Stimulated activated naive CD8-positive, alpha-beta T cell treated with anti-CD3 and anti-CD28 coated beads, Interleukin-15, amount 100 ng/mL, for 72 hours (primary cell): Measurements from ENCODE around the gene ZNF534.
"Not testable (repeated sequence)": the region's sequence is repeated elsewhere in the genome, so short reads cannot be mapped to it uniquely, and the experiment has no call there.

Experiments used
- ATAC-seq: fragments of 150-1000 bp; cut with Tn5 transposase; 2 replicates; pipeline ENCODE4 v1.10.0; 2021; ENCODE audit warnings: mild to moderate bottlenecking, moderate library complexity
- DNase-seq, 2 donors: peaks; one replicate each; pipeline ENCODE4 v3.0.0; 2021 to 2022
- H3K27ac Mint-ChIP-seq, 2 donors: one replicate each; pipeline ENCODE4 v1.8.0; 2022; ENCODE audit warnings: mild to moderate bottlenecking in 2 of 2, mixed read lengths in 2 of 2, moderate library complexity in 2 of 2
- H3K27me3 Mint-ChIP-seq: one replicate; pipeline ENCODE4 v1.8.0; 2022; ENCODE audit warnings: mixed read lengths
- H3K4me1 Mint-ChIP-seq: one replicate; pipeline ENCODE4 v1.8.0; 2022; ENCODE audit warnings: mild to moderate bottlenecking, mixed read lengths
- H3K4me3 Mint-ChIP-seq, 2 donors: one replicate each; pipeline ENCODE4 v1.8.0; 2022; ENCODE audit warnings: mild to moderate bottlenecking in 2 of 2, mixed read lengths in 2 of 2, moderate library complexity in 1 of 2
- H3K9me3 Mint-ChIP-seq, 2 donors: one replicate each; pipeline ENCODE4 v1.8.0; 2022; ENCODE audit warnings: mixed read lengths in 2 of 2

Gene ZNF534

DNA sequence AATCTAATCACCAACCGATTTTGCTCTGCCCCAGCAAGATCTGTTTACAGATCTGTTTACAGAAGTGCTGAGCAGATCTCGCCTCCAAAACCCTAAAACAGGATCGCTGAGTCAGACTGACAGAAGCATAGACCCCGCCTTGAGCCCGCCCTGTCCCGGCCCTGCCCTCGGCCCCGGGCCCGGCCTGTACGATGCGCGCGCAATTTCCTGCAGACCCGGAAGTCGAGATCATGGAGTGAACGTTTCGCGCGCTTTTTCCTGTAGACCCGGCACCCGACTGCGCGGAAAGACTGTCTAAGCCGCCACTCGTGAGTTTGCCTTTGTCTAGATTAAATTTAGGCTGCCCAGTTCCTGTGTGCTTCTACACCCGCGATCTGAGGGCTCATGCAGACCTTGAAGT lies at the start of gene ZNF534:
Gene ZNF534, plus strand, starts transcription at position 212 of the 400 bp plus-strand sequence. CDS start 2,327 bp downstream, outside the sequence.
- ATAC-seq (no peak), DNase-seq (no peak)
- Mint-ChIP-seq H3K9me3 (peaks cover 33 to 56% of the 10 kb centered on the region in 2 donors), H3K27me3 (no peaks in the 10 kb centered on the region), H3K4me3 (no peak within 1 kb of the TSS), H3K27ac (no peak within 1 kb of the TSS), H3K4me1 (no peaks in the 10 kb centered on the region)

DNA sequence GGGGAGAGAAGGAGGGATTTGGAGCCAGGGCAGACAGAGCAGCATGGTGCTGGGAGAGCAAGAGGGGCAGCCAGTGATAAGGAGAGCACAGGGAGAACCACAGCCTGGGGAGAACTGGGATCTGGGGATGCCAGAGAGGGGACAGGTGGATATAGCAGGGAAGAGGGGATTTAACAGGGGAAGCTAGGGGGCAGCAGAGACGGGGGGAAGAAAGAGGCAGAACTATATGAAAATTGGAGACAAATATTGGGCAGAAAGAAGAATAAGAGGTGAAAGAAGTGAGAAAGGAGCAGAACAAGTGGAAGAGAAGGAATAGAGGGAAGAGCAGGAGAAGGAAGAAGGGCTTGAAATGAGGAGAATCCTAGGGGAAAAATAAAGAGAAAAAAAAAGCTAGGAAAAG lies 37.8 kb upstream of the ZNF534 start:
- DNase-seq (no peak), ATAC-seq (no peak)
- Mint-ChIP-seq H3K27ac (no peak overlapping the region), H3K9me3 (peaks cover 45 to 58% of the 10 kb centered on the region in 2 donors), H3K4me1 (no peaks in the 10 kb centered on the region), H3K27me3 (no peaks in the 10 kb centered on the region), H3K4me3 (no peak overlapping the region)

DNA sequence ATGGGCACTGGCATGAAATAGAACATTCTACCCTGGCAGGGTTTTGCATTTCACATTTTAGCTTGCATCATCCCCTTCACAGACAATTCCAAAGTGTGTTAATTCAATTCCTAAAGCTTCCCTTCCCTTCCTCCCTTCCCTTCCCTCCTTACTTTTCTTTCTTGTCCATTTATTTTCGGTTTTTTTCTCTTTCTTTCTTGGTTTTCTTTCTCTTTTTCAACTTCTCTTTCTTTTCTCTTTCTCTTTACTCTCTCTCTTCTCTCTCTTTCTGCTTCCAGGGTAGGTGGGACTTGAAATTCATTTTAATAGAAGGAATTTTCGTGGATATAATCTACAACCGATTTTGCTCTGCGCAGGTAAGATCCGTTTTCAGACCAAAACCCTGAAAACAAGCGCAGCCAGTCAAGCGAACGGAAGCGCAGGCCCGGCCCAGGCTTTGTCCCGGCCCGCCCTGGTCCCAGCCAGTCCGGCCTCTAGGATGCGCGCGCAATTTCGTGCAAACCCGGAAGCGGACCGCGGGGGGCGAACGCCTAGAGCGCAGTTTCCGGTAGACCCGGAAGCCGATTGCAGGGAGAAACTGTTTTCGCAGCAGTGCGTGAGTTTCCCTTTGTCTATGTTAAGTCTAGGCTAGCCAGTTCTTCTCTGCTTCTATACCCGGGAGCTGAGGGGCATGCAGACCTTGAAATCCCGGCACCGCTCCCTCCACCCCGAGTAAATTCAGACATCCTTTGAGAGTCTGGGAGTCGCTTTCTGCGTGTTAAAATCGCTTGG lies 31.5 kb upstream of the ZNF534 start, which contains the start of gene ZNF528:
Gene ZNF528, plus strand, starts transcription at position 540 of the 771 bp plus-strand sequence. CDS start 4,165 bp downstream, outside the sequence.
- Mint-ChIP-seq H3K4me3 (peak within 1 kb of the TSS; percentile 87 to 96), H3K4me1 (peaks cover 21% of the 10 kb centered on the region), H3K27ac (peak within 1 kb of the TSS; percentile 95 to 99), H3K27me3 (no peaks in the 10 kb centered on the region), H3K9me3 (peaks cover 53 to 66% of the 10 kb centered on the region in 2 donors)
- ATAC-seq: peak; percentile 100
- peak; percentile 90 to 96 for DNase-seq

DNA sequence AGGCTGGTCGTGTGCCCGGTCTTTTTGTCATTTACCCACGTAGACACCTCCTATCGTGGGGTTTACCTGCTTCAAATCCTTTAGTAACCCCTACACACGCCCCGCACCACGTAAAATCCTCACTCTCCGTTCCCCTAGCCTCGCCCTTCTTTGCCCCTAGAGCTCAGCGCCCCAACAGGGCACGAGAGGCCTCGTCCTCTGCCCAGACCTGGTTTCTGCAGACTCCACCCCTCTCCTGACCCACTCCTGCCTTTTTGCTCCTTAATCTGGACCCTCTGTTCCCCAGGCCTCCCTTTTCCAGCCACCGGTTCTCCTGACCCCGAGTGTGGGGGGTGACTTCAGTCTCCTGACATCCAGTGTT lies 30.9 kb upstream of the ZNF534 start:
- ATAC-seq: peak; percentile 52
- peak overlapping the region; percentile 87 to 95 for H3K27ac Mint-ChIP-seq
- peak overlapping the region; percentile 87 to 96 for H3K4me3 Mint-ChIP-seq
- H3K4me1 Mint-ChIP-seq: peaks cover 21% of the 10 kb centered on the region
- peaks cover 51 to 63% of the 10 kb centered on the region in 2 donors for H3K9me3 Mint-ChIP-seq
- no peaks in the 10 kb centered on the region for H3K27me3 Mint-ChIP-seq
- no peak for DNase-seq

DNA sequence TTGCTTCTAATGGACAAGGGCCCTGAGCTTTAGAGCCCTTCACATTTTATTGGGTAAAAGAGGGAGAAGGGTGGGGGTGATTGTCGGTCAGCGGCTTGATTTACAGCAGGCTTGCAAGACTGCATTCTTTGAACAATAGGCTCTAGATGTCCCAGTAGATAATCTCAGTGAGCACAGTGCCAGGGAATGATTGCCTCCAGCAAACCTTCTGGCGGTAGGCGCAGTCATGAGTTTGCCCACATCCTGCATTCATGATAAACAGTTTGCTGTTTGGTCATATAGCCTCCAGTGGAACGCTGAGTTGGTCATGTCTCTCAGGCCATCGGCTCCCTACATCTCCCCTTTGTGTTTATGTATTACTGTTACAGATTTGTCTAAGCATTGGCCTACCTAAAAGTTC lies 18.7 kb upstream of the ZNF534 start:
- Mint-ChIP-seq H3K27ac (no peak overlapping the region), H3K4me1 (no peaks in the 10 kb centered on the region), H3K4me3 (no peak overlapping the region), H3K27me3 (no peaks in the 10 kb centered on the region), H3K9me3 (peaks cover 29 to 68% of the 10 kb centered on the region in 2 donors)
- no peak for ATAC-seq
- no peak for DNase-seq

DNA sequence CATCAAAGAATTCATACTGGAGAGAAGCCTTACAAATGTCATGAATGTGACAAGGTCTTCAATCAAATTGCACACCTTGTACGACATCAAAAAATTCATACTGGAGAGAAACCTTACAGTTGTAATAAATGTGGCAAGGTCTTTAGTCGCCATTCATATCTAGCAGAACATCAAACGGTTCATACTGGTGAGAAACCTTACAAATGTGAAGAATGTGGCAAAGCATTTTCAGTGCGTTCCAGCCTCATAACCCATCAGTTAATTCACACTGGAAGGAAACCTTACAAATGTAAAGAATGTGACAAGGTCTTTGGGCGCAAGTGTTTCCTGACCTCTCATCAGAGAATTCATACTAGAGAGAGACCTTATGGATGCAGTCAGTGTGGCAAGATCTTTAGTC lies 13.2 kb upstream of the ZNF534 start:
- DNase-seq: no peak
- H3K27ac Mint-ChIP-seq: no peak overlapping the region
- no peak overlapping the region for H3K4me3 Mint-ChIP-seq
- no peak for ATAC-seq
- peaks cover 34 to 64% of the 10 kb centered on the region in 2 donors for H3K9me3 Mint-ChIP-seq
- no peaks in the 10 kb centered on the region for H3K27me3 Mint-ChIP-seq
- no peaks in the 10 kb centered on the region for H3K4me1 Mint-ChIP-seq

DNA sequence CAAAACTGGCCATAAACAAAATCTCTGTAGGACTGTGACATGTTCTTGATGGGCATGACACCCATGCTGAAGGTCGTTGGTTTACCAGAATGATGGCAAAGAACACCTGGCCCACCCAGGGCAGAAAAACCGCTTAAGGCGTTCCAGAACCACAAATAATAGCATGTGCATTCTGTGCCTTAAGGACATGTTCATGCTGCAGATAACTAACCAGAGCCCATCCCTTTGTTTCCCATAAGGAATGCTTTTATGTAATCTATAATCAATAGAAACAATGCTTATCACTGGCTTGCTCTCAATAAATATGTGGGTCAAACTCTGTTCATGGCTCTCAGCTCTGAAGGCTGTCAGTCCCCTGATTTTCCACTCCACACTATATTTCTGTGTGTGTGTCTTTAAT lies 13.2 kb downstream of the ZNF534 start:
- DNase-seq (no peak), ATAC-seq (no peak)
- H3K9me3 Mint-ChIP-seq: peaks cover 45 to 57% of the 10 kb centered on the region in 2 donors
- no peak overlapping the region for H3K27ac Mint-ChIP-seq
- H3K4me3 Mint-ChIP-seq: no peak overlapping the region
- no peaks in the 10 kb centered on the region for H3K4me1 Mint-ChIP-seq
- H3K27me3 Mint-ChIP-seq: no peaks in the 10 kb centered on the region

DNA sequence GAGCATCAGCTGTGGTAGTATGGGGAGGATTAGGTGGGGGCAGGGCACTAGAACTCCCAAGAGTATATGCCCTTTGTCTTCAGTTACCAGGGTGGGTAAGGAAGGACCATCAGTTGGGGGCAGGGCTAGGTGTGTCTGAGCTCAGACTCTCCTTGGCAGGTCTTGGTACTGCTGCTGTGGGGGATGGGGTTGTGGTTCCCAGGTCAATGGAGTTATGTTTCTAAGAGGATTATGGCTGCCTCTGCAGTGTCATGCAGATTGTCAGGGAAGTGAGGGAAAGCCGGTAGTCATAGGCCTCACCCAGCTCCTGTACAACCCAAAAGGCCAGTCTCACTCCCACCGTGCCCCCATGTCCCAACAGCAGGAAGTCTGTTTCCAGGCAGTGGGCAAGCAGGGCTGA lies 15.6 kb downstream of the ZNF534 start:
- H3K9me3 Mint-ChIP-seq: peaks cover 45 to 55% of the 10 kb centered on the region in 2 donors
- H3K4me3 Mint-ChIP-seq: no peak overlapping the region
- no peak overlapping the region for H3K27ac Mint-ChIP-seq
- ATAC-seq (no peak), DNase-seq (no peak)
- H3K27me3 Mint-ChIP-seq: no peaks in the 10 kb centered on the region
- H3K4me1 Mint-ChIP-seq: no peaks in the 10 kb centered on the region

DNA sequence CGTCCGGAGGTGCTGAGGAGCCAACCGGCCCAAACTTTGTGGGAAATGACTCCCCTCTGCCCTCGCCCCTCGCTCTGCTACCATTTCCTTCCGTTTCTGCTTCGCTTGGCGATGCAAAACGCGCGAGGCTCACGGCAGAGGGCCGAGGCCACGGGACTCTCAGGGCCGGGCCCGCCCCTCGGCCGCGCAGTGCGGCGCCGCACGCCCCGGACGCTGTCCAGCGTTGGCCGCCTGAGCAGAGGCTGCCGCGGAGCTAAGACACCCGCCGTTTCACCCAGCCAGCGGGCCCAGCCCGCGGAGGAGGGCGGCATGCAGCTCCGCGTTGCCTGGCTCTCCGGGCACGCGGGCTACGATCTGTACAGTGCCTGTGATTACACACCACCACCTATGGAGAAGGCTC lies 22.3 kb downstream of the ZNF534 start:
- Mint-ChIP-seq H3K4me3 (no peak overlapping the region), H3K9me3 (peaks cover 56 to 82% of the 10 kb centered on the region in 2 donors), H3K27me3 (no peaks in the 10 kb centered on the region), H3K27ac (no peak overlapping the region), H3K4me1 (peaks cover 14% of the 10 kb centered on the region)
- ATAC-seq (no peak), DNase-seq (no peak)

DNA sequence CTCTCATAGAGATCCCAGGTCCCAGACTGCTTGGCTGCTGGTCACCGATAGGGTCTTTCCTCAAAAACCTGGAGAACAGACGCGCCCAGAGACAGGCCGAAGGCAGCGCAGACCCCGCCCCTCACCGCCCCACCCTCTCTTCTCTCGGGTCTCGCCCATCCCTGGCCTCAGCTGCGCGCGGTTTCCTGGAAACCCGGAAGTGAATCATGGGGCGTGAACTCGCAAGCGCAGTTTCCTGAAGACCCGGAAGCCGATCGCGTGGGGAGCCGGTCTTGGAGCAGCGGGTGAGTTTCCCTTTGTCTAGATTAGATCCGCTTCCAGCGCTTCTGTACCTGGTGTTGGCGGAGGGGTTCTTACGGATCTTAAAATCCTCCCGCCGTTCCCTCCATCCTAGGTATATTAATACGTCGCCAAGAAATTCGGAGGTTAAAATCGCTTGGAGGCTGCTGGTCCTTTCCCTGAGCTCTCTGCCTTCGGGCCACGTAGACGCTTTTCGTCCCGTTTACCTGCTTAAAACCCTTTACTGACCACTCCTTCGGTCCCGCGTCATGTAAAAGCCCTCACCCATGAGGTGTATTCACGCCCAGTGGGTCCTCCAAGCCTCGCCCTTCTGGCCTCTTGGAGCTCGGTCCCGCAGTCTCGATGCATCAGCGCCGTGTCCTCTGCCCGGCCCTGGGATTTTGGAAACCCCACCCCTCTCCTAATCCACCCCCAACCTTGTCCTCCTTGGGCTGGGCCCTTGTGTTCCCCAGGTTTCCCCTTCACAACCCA lies 24.6 kb downstream of the ZNF534 start, which contains the start of gene ZNF578:
Gene ZNF578, plus strand, starts transcription at position 230 of the 771 bp plus-strand sequence. CDS start 48,293 bp downstream, outside the sequence.
- ATAC-seq (peak; percentile 96), DNase-seq (peak; percentile 48 to 82)
- peak within 1 kb of the TSS; percentile 86 to 90 for H3K4me3 Mint-ChIP-seq
- peaks cover 60 to 89% of the 10 kb centered on the region in 2 donors for H3K9me3 Mint-ChIP-seq
- peaks cover 14% of the 10 kb centered on the region for H3K4me1 Mint-ChIP-seq
- peak within 1 kb of the TSS; percentile 48 to 81 for H3K27ac Mint-ChIP-seq
- no peaks in the 10 kb centered on the region for H3K27me3 Mint-ChIP-seq

DNA sequence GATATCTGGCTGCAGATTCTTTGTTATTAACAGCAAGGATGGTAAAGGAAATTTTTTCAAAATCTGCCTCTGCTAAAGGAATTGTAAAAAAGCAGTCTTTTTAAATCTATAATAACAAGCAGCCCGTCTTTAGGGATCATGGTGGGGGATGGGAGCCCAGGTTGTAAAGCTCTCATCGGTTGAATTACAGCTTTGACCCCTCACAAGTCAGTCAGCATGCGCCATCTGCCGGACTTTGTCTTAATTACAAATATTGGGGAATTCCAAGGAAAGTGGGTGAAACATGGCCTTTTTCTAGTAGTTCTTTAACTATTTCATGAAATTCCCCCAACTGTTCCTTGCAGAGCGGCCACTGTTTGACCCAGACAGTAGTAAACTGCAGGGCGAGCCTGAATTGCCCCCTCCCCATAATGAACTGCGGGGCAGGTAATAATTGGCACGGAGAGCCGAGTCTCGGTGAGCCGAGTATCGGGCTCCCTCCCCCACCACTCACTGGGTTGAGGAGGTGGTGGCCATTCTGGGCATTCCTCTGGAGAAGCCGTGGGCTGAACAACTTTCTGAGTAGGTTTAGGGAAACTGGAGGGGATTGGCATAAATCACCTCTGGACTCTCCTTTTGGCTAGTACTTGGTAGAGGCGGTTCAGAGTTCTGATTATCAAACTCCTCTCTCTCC lies 36.0 kb downstream of the ZNF534 start:
- no peak for DNase-seq
- no peaks in the 10 kb centered on the region for H3K4me1 Mint-ChIP-seq
- no peak overlapping the region for H3K27ac Mint-ChIP-seq
- H3K4me3 Mint-ChIP-seq: no peak overlapping the region
- no peak for ATAC-seq
- H3K9me3 Mint-ChIP-seq: peaks cover 38% of the 10 kb centered on the region in 2 donors
- H3K27me3 Mint-ChIP-seq: no peaks in the 10 kb centered on the region

DNA sequence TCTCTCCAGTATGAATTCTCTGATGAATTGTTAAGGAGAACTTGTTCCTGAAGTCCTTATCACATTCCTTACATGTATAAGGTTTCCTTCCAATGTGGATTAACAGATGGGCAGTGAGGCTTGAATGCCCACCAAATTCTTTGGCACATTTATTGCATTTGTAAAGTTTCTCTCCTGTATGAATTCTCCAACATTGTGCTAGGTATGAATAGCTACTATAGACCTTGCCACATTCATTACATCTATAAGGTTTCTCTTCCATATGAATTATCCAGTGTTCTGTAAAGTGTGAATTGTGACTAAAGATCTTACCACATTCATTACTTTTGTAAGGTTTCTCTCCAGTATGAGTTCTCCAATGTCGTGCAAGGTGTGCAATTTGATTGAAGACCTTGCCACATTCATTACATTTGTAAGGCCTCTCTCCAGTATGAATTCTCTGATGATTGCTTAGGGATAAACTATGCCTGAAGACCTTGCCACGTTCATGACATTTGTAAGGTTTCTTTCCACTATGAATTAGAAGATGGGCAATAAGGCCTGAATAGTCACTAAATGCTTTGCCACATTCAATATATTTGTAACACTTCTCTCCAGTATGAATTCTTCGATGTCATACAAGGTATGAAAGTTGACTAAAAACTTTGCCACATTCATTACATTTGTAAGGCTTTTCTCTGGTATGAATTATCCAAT lies 44.9 kb downstream of the ZNF534 start:
- H3K27me3 Mint-ChIP-seq: no peaks in the 10 kb centered on the region
- H3K4me1 Mint-ChIP-seq: no peaks in the 10 kb centered on the region
- H3K27ac Mint-ChIP-seq: no peak overlapping the region
- no peak for ATAC-seq
- peaks cover 54 to 63% of the 10 kb centered on the region in 2 donors for H3K9me3 Mint-ChIP-seq
- DNase-seq: no peak
- H3K4me3 Mint-ChIP-seq: no peak overlapping the region

DNA sequence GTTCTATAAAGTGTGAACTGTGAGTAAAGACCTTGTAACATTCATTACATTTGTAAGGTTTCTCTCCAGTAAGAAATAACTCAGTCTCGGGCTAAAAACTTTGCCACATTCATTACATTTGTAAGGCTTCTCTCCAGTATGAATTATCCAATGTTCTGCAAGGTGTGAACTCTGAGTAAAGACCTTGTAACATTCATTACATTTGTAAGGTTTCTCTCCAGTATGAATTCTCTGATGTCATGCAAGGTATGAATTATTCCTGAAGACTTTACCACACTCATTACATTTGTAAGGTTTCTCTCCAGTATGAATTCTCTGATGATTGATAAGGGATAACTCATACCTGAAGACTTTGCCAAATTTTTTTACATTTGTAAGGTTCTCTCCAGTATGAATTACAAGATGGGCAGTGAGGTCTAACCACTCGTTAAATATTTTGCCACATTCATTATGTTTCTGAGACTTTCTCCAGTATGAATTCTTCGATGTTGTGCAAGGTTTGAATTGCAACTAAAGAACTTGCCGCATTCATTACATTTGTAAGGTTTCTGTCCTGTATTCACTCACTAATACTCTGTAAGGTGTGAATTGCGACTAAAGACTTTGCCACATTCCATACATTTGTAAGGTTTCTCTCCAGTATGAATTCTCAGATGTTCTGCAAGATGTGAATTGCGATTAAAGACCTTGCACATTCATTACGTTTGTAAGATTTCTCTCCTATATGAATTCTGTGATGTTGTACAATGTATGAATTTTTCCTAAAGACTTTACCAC lies 45.6 kb downstream of the ZNF534 start:
- Mint-ChIP-seq H3K9me3 (peaks cover 49 to 61% of the 10 kb centered on the region in 2 donors), H3K27me3 (no peaks in the 10 kb centered on the region)

DNA sequence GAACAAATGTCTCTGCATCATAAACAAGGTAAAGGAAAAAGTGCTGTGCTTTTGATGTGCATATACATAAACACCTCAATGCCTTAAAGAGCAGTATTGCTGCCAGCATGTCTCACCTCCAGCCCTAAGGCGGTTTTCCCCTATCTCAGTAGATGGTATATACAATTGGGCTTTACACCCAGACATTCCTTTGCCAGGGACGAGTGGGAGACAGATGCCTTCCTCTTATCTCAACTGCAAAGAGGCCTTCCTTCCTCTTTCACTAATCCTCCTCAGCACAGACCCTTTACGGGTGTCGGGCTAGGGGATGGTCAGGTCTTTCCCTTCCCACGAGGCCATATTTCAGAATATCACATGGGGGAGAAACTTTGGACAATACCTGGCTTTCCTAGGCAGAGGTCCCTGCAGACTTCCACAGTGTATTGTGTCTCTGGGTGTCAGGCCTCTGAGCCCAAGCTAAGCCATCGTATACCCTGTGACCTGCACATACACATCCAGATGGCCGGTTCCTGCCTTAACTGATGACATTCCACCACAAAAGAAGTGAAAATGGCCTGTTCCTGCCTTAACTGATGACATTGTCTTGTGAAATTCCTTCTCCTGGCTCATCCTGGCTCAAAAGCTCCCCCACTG lies 55.3 kb downstream of the ZNF534 start:
- not testable (repeated sequence) for H3K4me3 Mint-ChIP-seq, H3K4me1 Mint-ChIP-seq, H3K27ac Mint-ChIP-seq, ATAC-seq, DNase-seq, H3K27me3 Mint-ChIP-seq
- peaks cover 34 to 39% of the 10 kb centered on the region in 2 donors for H3K9me3 Mint-ChIP-seq

More for the DNA sequence above, 45.6 kb downstream of the ZNF534 start:
- DNase-seq (no peak), ATAC-seq (no peak)
- Mint-ChIP-seq H3K4me3 (no peak overlapping the region), H3K27ac (no peak overlapping the region), H3K4me1 (no peaks in the 10 kb centered on the region)
